H1 (cell line): Measurements from ENCODE around the gene LZTFL1. TPM values are rescaled to one million over a fixed set of nuclear protein-coding genes. Genes with fewer than 3 reads are reported as not detected.

Experiments
- CTCF ChIA-PET: fragments of 300-600 bp; sonication (Branson Sonifier 250); formaldehyde crosslinking; loops from one replicate; lab custom pipeline; 2021; ENCODE audit not compliant: partially characterized antibody; lab: Charles Lee
- POLR2A ChIA-PET: fragments of 300-600 bp; sonication (Branson Sonifier 250); formaldehyde crosslinking; loops from one replicate; lab custom pipeline; 2021; ENCODE audit warnings: inconsistent platforms; ENCODE audit not compliant: partially characterized antibody; lab: Charles Lee
- DNase-seq, 2 experiments: peaks; one replicate each; pipeline versions ENCODE4 v3.0.0 to v3.0.0-alpha.2; 2010 to 2022; ENCODE audit warnings: low spot score in 2 of 2, low read depth in 1 of 2, mixed read lengths in 1 of 2
- FAIRE-seq: peaks from 2 replicates; lab custom pipeline; 2011; peaks lifted over from hg19 to GRCh38; lab: Jason Lieb, UNC
- H2AFZ ChIP-seq: 2 replicates; pipeline ENCODE4 v1.8.1; 2012; ENCODE audit warnings: low read length, inconsistent platforms
- H2AK5ac ChIP-seq: 2 replicates; pipeline ENCODE4 v1.6.1; 2013; ENCODE audit warnings: low read depth, low read length
- H2BK120ac ChIP-seq: replicated peaks from 2 replicates; pipeline ENCODE3; 2013; ENCODE audit warnings: low read depth, low read length, inconsistent platforms
- H2BK12ac ChIP-seq: 2 replicates; pipeline ENCODE4 v1.6.1; 2013; ENCODE audit warnings: low read depth, low read length
- H2BK15ac ChIP-seq: 2 replicates; pipeline ENCODE4 v1.6.1; 2013; ENCODE audit warnings: low read length
- H2BK20ac ChIP-seq: 2 replicates; pipeline ENCODE4 v1.6.1; 2013; ENCODE audit warnings: low read length
- H2BK5ac ChIP-seq: 2 replicates; pipeline ENCODE4 v1.6.1; 2013; ENCODE audit warnings: low read depth, low read length
- H3K14ac ChIP-seq: 2 replicates; pipeline ENCODE4 v1.6.1; 2013; ENCODE audit warnings: inconsistent platforms; ENCODE audit not compliant: insufficient read length
- H3K18ac ChIP-seq: 2 replicates; pipeline ENCODE4 v1.6.1; 2013; ENCODE audit warnings: low read length; ENCODE audit errors: extremely low read depth
- H3K23ac ChIP-seq: 2 replicates; pipeline ENCODE4 v1.6.1; 2013; ENCODE audit warnings: inconsistent platforms; ENCODE audit not compliant: insufficient read length
- H3K23me2 ChIP-seq: 2 replicates; pipeline ENCODE4 v1.6.1; 2013; ENCODE audit warnings: low read depth, low read length
- H3K27ac ChIP-seq: 2 replicates; pipeline ENCODE4 v1.6.1; 2011; ENCODE audit warnings: low read depth, low read length, inconsistent platforms
- H3K27me3 ChIP-seq, 4 experiments: replicated peaks in 1 of 4; 1 replicate in 1 of 4; 2 replicates in 3 of 4; pipeline versions ENCODE4 v1.6.1 to v1.8.1; 2011 to 2013; ENCODE audit warnings: low read length in 3 of 4, mild to moderate bottlenecking in 3 of 4, inconsistent platforms in 2 of 4, mixed read lengths in 2 of 4, moderate library complexity in 1 of 4; ENCODE audit not compliant: control insufficient read depth in 3 of 4, insufficient read depth in 3 of 4; ENCODE audit errors: extremely low read depth in 1 of 4
- H3K36me3 ChIP-seq, 4 experiments: 2 replicates each; pipeline versions ENCODE4 v1.6.1 to v1.8.1; 2011 to 2013; ENCODE audit warnings: mild to moderate bottlenecking in 4 of 4, low read length in 3 of 4, moderate library complexity in 2 of 4, control low read depth in 1 of 4, inconsistent platforms in 1 of 4; ENCODE audit not compliant: insufficient read depth in 4 of 4, control insufficient read depth in 2 of 4
- H3K4ac ChIP-seq: replicated peaks from 2 replicates; pipeline ENCODE3; 2013; ENCODE audit warnings: low read length, low read depth, mixed read lengths, inconsistent platforms; ENCODE audit not compliant: insufficient read length
- H3K4me1 ChIP-seq, 4 experiments: replicated peaks in 1 of 4; 1 replicate in 1 of 4; 2 replicates in 3 of 4; pipeline versions ENCODE4 v1.6.1 to v1.8.1; 2011 to 2013; ENCODE audit warnings: low read length in 3 of 4, inconsistent platforms in 2 of 4, mixed read lengths in 1 of 4; ENCODE audit not compliant: insufficient read depth in 4 of 4, control insufficient read depth in 3 of 4
- H3K4me2 ChIP-seq, 2 experiments: 2 replicates each; pipeline versions ENCODE4 v1.6.1 to v1.8.1; 2011 to 2013; ENCODE audit warnings: low read depth in 2 of 2, low read length in 2 of 2, control low read depth in 1 of 2, inconsistent platforms in 1 of 2, mild to moderate bottlenecking in 1 of 2; ENCODE audit not compliant: insufficient read depth in 1 of 2
- H3K4me3 ChIP-seq, 4 experiments: fragments of 200-600, 300-600 bp in 1 of 4; sonication (generic), shearing (Covaris generic), sonication (Bioruptor Twin) in 1 of 4; 2 replicates each; pipeline versions ENCODE4 v1.5.1 to v1.8.1; 2011 to 2016; ENCODE audit warnings: low read length in 4 of 4, low read depth in 3 of 4, control low read depth in 2 of 4, inconsistent platforms in 2 of 4, mild to moderate bottlenecking in 2 of 4, mixed read lengths in 1 of 4, moderate library complexity in 1 of 4; ENCODE audit not compliant: insufficient read depth in 2 of 4; ENCODE audit errors: extremely low read depth in 1 of 4
- H3K56ac ChIP-seq: replicated peaks from 2 replicates; pipeline ENCODE3; 2013; ENCODE audit warnings: low read depth, mild to moderate bottlenecking, mixed read lengths, low read length, inconsistent platforms; ENCODE audit not compliant: insufficient read length
- H3K79me1 ChIP-seq: 2 replicates; pipeline ENCODE4 v1.6.1; 2013; ENCODE audit warnings: low read depth, low read length, control low read depth
- H3K79me2 ChIP-seq, 2 experiments: 2 replicates each; pipeline versions ENCODE4 v1.6.1 to v1.8.1; 2012 to 2013; ENCODE audit warnings: low read length in 2 of 2, mild to moderate bottlenecking in 2 of 2, inconsistent platforms in 1 of 2; ENCODE audit not compliant: insufficient read depth in 2 of 2, control insufficient read depth in 1 of 2
- H3K9ac ChIP-seq, 4 experiments: replicated peaks in 1 of 4; 1 replicate in 1 of 4; 2 replicates in 3 of 4; pipeline versions ENCODE4 v1.6.1 to v1.8.1; 2011 to 2013; ENCODE audit warnings: low read depth in 3 of 4, low read length in 3 of 4, control low read depth in 2 of 4, mild to moderate bottlenecking in 2 of 4, moderate library complexity in 2 of 4, inconsistent platforms in 1 of 4; ENCODE audit errors: extremely low read depth in 1 of 4
- H3K9me3 ChIP-seq, 2 experiments: 2 replicates each; pipeline versions ENCODE4 v1.6.1 to v1.8.1; 2012 to 2013; ENCODE audit warnings: mild to moderate bottlenecking in 2 of 2, moderate library complexity in 2 of 2, control low read depth in 1 of 2, inconsistent platforms in 1 of 2, low read depth in 1 of 2, low read length in 1 of 2, mixed read lengths in 1 of 2; ENCODE audit not compliant: insufficient read depth in 2 of 2
- H4K20me1 ChIP-seq, 2 experiments: replicated peaks in 1 of 2; 2 replicates each; pipeline versions ENCODE3 to v1.8.1; 2011 to 2013; ENCODE audit warnings: inconsistent platforms in 2 of 2, low read length in 2 of 2, mild to moderate bottlenecking in 1 of 2; ENCODE audit not compliant: insufficient read depth in 2 of 2, control insufficient read depth in 1 of 2
- H4K5ac ChIP-seq: 2 replicates; pipeline ENCODE4 v1.6.1; 2013; ENCODE audit warnings: low read length, low read depth, mixed read lengths, inconsistent platforms; ENCODE audit not compliant: insufficient read length
- H4K8ac ChIP-seq: 2 replicates; pipeline ENCODE4 v1.8.0; 2013; ENCODE audit warnings: mild to moderate bottlenecking, moderate library complexity, low read length, inconsistent platforms; ENCODE audit not compliant: insufficient read depth; ENCODE audit errors: extremely low read depth
- H4K91ac ChIP-seq: replicated peaks from 2 replicates; pipeline ENCODE3; 2013; ENCODE audit warnings: low read length, mixed read lengths, inconsistent platforms; ENCODE audit not compliant: insufficient read length
- BACH1 ChIP-seq: IDR thresholded peaks from 2 replicates; pipeline ENCODE4 v1.6.1; 2012; ENCODE audit warnings: low read length, improper control_type of control experiment
- CBX8 ChIP-seq: fragments of 300-800, 300-1000 bp; sonication (generic); IDR thresholded peaks from 2 replicates; pipeline ENCODE4 v1.7.1; 2016; ENCODE audit warnings: low read depth, low read length, borderline replicate concordance
- E2F6 ChIP-seq: IDR thresholded peaks from 2 replicates; pipeline ENCODE4 v1.6.1; 2012; ENCODE audit warnings: inconsistent platforms
- EZH2 ChIP-seq: fragments of 200-600 bp; sonication (generic); IDR thresholded peaks from 2 replicates; pipeline ENCODE4 v1.7.1; 2012; ENCODE audit warnings: low read depth, mild to moderate bottlenecking, moderate library complexity, low read length, inconsistent platforms; ENCODE audit not compliant: severe bottlenecking
- KDM1A ChIP-seq: fragments of 200-600, 300-600 bp; sonication (generic); IDR thresholded peaks from 2 replicates; pipeline ENCODE4 v1.7.1; 2016; ENCODE audit warnings: mild to moderate bottlenecking, low read length, borderline replicate concordance
- MAX ChIP-seq: IDR thresholded peaks from 2 replicates; pipeline ENCODE4 v1.6.1; 2012; ENCODE audit warnings: inconsistent platforms
- NRF1 ChIP-seq: IDR thresholded peaks from 2 replicates; pipeline ENCODE4 v1.6.1; 2011; ENCODE audit warnings: mild to moderate bottlenecking, low read depth, low read length, improper control_type of control experiment
- RBBP5 ChIP-seq: IDR thresholded peaks from 2 replicates; pipeline ENCODE4 v1.7.1; 2012; ENCODE audit warnings: low read depth, mild to moderate bottlenecking, inconsistent platforms, low read length, moderate library complexity, borderline replicate concordance
- SAP30 ChIP-seq: fragments of 300-600 bp; sonication (generic); IDR thresholded peaks from 2 replicates; pipeline ENCODE4 v1.7.1; 2012; ENCODE audit warnings: low read length, moderate library complexity, mild to moderate bottlenecking, inconsistent platforms; ENCODE audit not compliant: insufficient read depth, insufficient replicate concordance
- TBP ChIP-seq: IDR thresholded peaks from 2 replicates; pipeline ENCODE4 v1.6.1; 2011; ENCODE audit warnings: low read depth, low read length, improper control_type of control experiment
- USF2 ChIP-seq: IDR thresholded peaks from 2 replicates; pipeline ENCODE4 v1.6.1; 2011; ENCODE audit warnings: low read length, improper control_type of control experiment
- WGBS, 2 experiments: shearing (Covaris generic) in 1 of 2; methylation state at CpG; one replicate each; pipeline versions ENCODE4 v1.1.6 to v1.1.7; 2013 to 2015; ENCODE audit warnings: low lambda C conversion rate in 2 of 2, mixed read lengths in 2 of 2, inconsistent platforms in 1 of 2, low coverage in 1 of 2, missing lambda C conversion rate in 1 of 2; ENCODE audit not compliant: insufficient replicate concordance in 2 of 2, insufficient coverage in 1 of 2, insufficient read length in 1 of 2; ENCODE audit errors: extremely low coverage in 1 of 2, missing lambda C conversion rate in 1 of 2; 5-methylcytosine and 5-hydroxymethylcytosine counted together
- polyA plus RNA-seq, 7 experiments: library from polyadenylated mRNA; depleted of rRNA in 3 of 7; stranded (reverse) in 5 of 7; unstranded in 2 of 7; fragments of >200 nt in 5 of 7; fragments of 200-250 nt in 2 of 7; gene quantifications; 1 replicate in 5 of 7; 2 replicates in 1 of 7; 4 replicates in 1 of 7; pipeline versions ENCODE4 v1.2.1 to v1.2.3, GENCODE V29; 2011 to 2013; ENCODE audit warnings: missing spikeins in 2 of 7, mixed read lengths in 2 of 7
- total RNA-seq: library from RNA; stranded (reverse); fragmentation: NEBNext Ultra II Directional; extraction: Animal tissue kit (Norgen Biotek cat#: 25700); gene quantifications from 2 replicates; pipeline ENCODE4 v1.2.1, GENCODE V29; 2021

Gene LZTFL1
- total and polyA plus RNA-seq, 2 of the 8 experiments (the other 6 are each of a cell fraction or from before 2014, with no cell fraction given), result 8.7 to 11.5 TPM

- ChIA-PET POLR2A (no interaction called here), CTCF (interaction anchor here (1.0 kb wide), 1 partner anchor 147 kb away, joined by 3 read pairs; no protein-coding TSS in a partner anchor)
- Histone ChIP-seq H3K23ac (no peak overlapping the region), H3K23me2 (no peaks in the 10 kb centered on the region; the same call in 1 of the 2 replicates), H2AFZ (no peak overlapping the region), H4K20me1 (no peaks in the 10 kb centered on the region), H3K36me3 (no peaks in the 10 kb centered on the region), H3K18ac (no peak overlapping the region), H2BK5ac (no peak overlapping the region), H3K9me3 (0 out of 4 replicates have a peak, but pooled peaks cover 0 to 3% of the 10 kb centered on the region in 2 experiments), H3K79me2 (no peaks in the 10 kb centered on the region), H3K4me2 (no peak overlapping the region), H4K5ac (no peak overlapping the region), H3K4me3 (no peak overlapping the region), H4K8ac (no peak overlapping the region), H4K91ac (no peak overlapping the region), H3K9ac (no peak overlapping the region), H3K56ac (no peak overlapping the region), H2BK15ac (no peak overlapping the region), H3K27ac (no peak overlapping the region), H3K4ac (no peak overlapping the region), H3K4me1 (no peaks in the 10 kb centered on the region; a peak in 1 of 7 replicates), H2BK20ac (0 out of 2 replicates have a peak overlapping the region, but pooled peaks have one; percentile 7), H2AK5ac (no peak overlapping the region), H2BK120ac (no peak overlapping the region), H3K14ac (no peak overlapping the region), H2BK12ac (no peak overlapping the region), H3K27me3 (peaks cover 5 to 19% (median 15%) of the 10 kb centered on the region in 4 experiments), H3K79me1 (no peaks in the 10 kb centered on the region)
- FAIRE-seq (no peak), DNase-seq (no peak)
- WGBS, 2 experiments, result 65% methylated on average over 2 of the region's 2 CpGs; no CpG with 5 or more reads in 1 of the 2 experiments
- no peak for TF ChIP-seq CBX8
- TF ChIP-seq SAP30, result no peak
- TF ChIP-seq TBP, result no peak
- no peak for TF ChIP-seq NRF1
- TF ChIP-seq MAX, result no peak
- no peak for TF ChIP-seq BACH1
- TF ChIP-seq E2F6, result no peak
- TF ChIP-seq KDM1A, result no peak
- no peak for TF ChIP-seq USF2
- TF ChIP-seq EZH2, result no peak
- TF ChIP-seq RBBP5, result no peak
Observed at GRCh38 chr3:45790596-45790995, 51.3 kb downstream of the LZTFL1 start.
